ENCODE data around the gene CHRNB4.
"Not testable (repeated sequence)": the region's sequence is repeated elsewhere in the genome, so short reads cannot be mapped to it uniquely, and the experiment has no call there.

CHRNB4 gene

DNA sequence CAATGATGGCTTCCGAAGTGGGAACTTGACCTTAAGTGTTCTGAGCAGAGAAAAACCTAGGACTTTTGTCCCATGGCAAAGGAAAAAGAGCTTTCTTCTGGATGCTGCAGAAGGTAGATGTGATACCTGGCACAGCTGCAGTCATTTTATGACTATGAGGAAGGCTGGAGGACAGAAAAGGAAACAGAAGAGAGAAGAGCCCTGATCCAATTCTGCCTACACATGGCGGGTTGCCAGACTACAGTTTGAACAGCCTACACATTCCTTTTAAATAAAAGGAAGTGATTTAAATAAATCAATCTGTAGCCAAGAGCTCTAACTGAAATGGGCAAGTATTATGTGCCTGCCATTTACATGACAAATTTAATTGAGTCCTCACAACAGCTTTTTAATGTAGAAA is 43.6 kb upstream of the CHRNB4 start:
- no peak overlapping the region for H3K4ac ChIP-seq (ENCODE audit: low read depth, low read length)
- H3K4me2 ChIP-seq (ENCODE audit: low read length), result no peak overlapping the region
- no peak overlapping the region for H2BK12ac ChIP-seq (ENCODE audit: low read length)
- H4K8ac ChIP-seq (ENCODE audit: low read depth, low read length), result no peak overlapping the region
- no peak overlapping the region for H4K91ac ChIP-seq (ENCODE audit: low read depth, low read length)
- H3K9me3 ChIP-seq (ENCODE audit: insufficient read depth, low read depth, low read length), result no peaks in the 10 kb centered on the region
- no peak overlapping the region for H2AK5ac ChIP-seq (ENCODE audit: low read length)
- DNase-seq, result no peak
- no peak overlapping the region for H3K18ac ChIP-seq (ENCODE audit: low read length)
- no peak overlapping the region for H3K23ac ChIP-seq (ENCODE audit: low read length)
- H3K27ac ChIP-seq (ENCODE audit: low read depth, low read length), result no peak overlapping the region
- H2BK5ac ChIP-seq (ENCODE audit: low read depth, low read length, poor library complexity), result no peak overlapping the region
- no peaks in the 10 kb centered on the region for H3K79me1 ChIP-seq (ENCODE audit: low read length)
- H3K79me2 ChIP-seq (ENCODE audit: control insufficient read depth, insufficient read depth, low read length, poor library complexity), result no peaks in the 10 kb centered on the region
- H2AFZ ChIP-seq (ENCODE audit: insufficient read depth, low read length, poor library complexity), result no peak overlapping the region
- no peaks in the 10 kb centered on the region for H3K27me3 ChIP-seq (ENCODE audit: insufficient read depth, low read length)
- no peak overlapping the region for H3K9ac ChIP-seq (ENCODE audit: low read length)
- no peak overlapping the region for H4K12ac ChIP-seq (ENCODE audit: low read depth, low read length)
- H3K4me1 ChIP-seq (ENCODE audit: control insufficient read depth in 1 of 2, insufficient read depth in 2 of 2, low read length in 2 of 2), result no peaks in the 10 kb centered on the region
- no CpG with 5 or more reads among the region's 2 CpGs for WGBS (ENCODE audit: extremely low coverage, insufficient coverage, insufficient read length)
- no peak overlapping the region for H3K4me3 ChIP-seq (ENCODE audit: low read depth, low read length)
- no peak overlapping the region for H2BK120ac ChIP-seq (ENCODE audit: insufficient read depth, low read length, poor library complexity)
- H3K14ac ChIP-seq (ENCODE audit: low read length), result no peak overlapping the region
- no peaks in the 10 kb centered on the region for H3K36me3 ChIP-seq (ENCODE audit: control insufficient read depth in 1 of 2, insufficient read depth in 2 of 2, low read length in 2 of 2)

- H4K12ac ChIP-seq (ENCODE audit: low read depth, low read length); H2AK5ac ChIP-seq (ENCODE audit: low read length); H3K18ac ChIP-seq (ENCODE audit: low read length); H2BK120ac ChIP-seq (ENCODE audit: insufficient read depth, low read length, poor library complexity); H3K79me2 ChIP-seq (ENCODE audit: control insufficient read depth, insufficient read depth, low read length, poor library complexity); H2AFZ ChIP-seq (ENCODE audit: insufficient read depth, low read length, poor library complexity); H3K4me2 ChIP-seq (ENCODE audit: low read length); H3K9me3 ChIP-seq (ENCODE audit: insufficient read depth, low read depth, low read length); DNase-seq; H3K27ac ChIP-seq (ENCODE audit: low read depth, low read length); H3K27me3 ChIP-seq (ENCODE audit: insufficient read depth, low read length); H3K36me3 ChIP-seq (ENCODE audit: control insufficient read depth in 1 of 2, insufficient read depth in 2 of 2, low read length in 2 of 2); H2BK5ac ChIP-seq (ENCODE audit: low read depth, low read length, poor library complexity); H2BK12ac ChIP-seq (ENCODE audit: low read length); H3K4ac ChIP-seq (ENCODE audit: low read depth, low read length); H3K9ac ChIP-seq (ENCODE audit: low read length); H4K8ac ChIP-seq (ENCODE audit: low read depth, low read length); H4K91ac ChIP-seq (ENCODE audit: low read depth, low read length); H3K4me3 ChIP-seq (ENCODE audit: low read depth, low read length); H3K79me1 ChIP-seq (ENCODE audit: low read length); H3K4me1 ChIP-seq (ENCODE audit: control insufficient read depth in 1 of 2, insufficient read depth in 2 of 2, low read length in 2 of 2); H3K23ac ChIP-seq (ENCODE audit: low read length); H3K14ac ChIP-seq (ENCODE audit: low read length): not testable (repeated sequence)
- WGBS (ENCODE audit: extremely low coverage, insufficient coverage, insufficient read length), result no CpG with 5 or more reads among the region's 8 CpGs
These were observed 42.6 kb upstream of the CHRNB4 start for GRCh38 chr15:78683599-78683998.

- Histone ChIP-seq H2BK5ac (ENCODE audit: low read depth, low read length, poor library complexity) (no peak overlapping the region), H3K27me3 (ENCODE audit: insufficient read depth, low read length) (no peaks in the 10 kb centered on the region), H3K9me3 (ENCODE audit: insufficient read depth, low read depth, low read length) (no peaks in the 10 kb centered on the region), H3K4ac (ENCODE audit: low read depth, low read length) (no peak overlapping the region), H2AK5ac (ENCODE audit: low read length) (no peak overlapping the region), H2BK120ac (ENCODE audit: insufficient read depth, low read length, poor library complexity) (no peak overlapping the region), H3K79me2 (ENCODE audit: control insufficient read depth, insufficient read depth, low read length, poor library complexity) (no peaks in the 10 kb centered on the region), H3K23ac (ENCODE audit: low read length) (no peak overlapping the region), H3K27ac (ENCODE audit: low read depth, low read length) (no peak overlapping the region), H4K91ac (ENCODE audit: low read depth, low read length) (no peak overlapping the region), H3K4me3 (ENCODE audit: low read depth, low read length) (peak overlapping the region; percentile 34), H4K8ac (ENCODE audit: low read depth, low read length) (no peak overlapping the region), H3K4me2 (ENCODE audit: low read length) (no peak overlapping the region), H4K12ac (ENCODE audit: low read depth, low read length) (peak overlapping the region; percentile 12), H3K36me3 (ENCODE audit: control insufficient read depth in 1 of 2, insufficient read depth in 2 of 2, low read length in 2 of 2) (no peaks in the 10 kb centered on the region), H3K79me1 (ENCODE audit: low read length) (no peaks in the 10 kb centered on the region), H2AFZ (ENCODE audit: insufficient read depth, low read length, poor library complexity) (no peak overlapping the region), H2BK12ac (ENCODE audit: low read length) (no peak overlapping the region), H3K14ac (ENCODE audit: low read length) (no peak overlapping the region), H3K4me1 (ENCODE audit: control insufficient read depth in 1 of 2, insufficient read depth in 2 of 2, low read length in 2 of 2) (no peaks in the 10 kb centered on the region), H3K18ac (ENCODE audit: low read length) (no peak overlapping the region), H3K9ac (ENCODE audit: low read length) (no peak overlapping the region)
- no peak for DNase-seq
- no CpG with 5 or more reads among the region's 12 CpGs for WGBS (ENCODE audit: extremely low coverage, insufficient coverage, insufficient read length)
These were observed 41.8 kb upstream of the CHRNB4 start for GRCh38 chr15:78682693-78683410.

DNA sequence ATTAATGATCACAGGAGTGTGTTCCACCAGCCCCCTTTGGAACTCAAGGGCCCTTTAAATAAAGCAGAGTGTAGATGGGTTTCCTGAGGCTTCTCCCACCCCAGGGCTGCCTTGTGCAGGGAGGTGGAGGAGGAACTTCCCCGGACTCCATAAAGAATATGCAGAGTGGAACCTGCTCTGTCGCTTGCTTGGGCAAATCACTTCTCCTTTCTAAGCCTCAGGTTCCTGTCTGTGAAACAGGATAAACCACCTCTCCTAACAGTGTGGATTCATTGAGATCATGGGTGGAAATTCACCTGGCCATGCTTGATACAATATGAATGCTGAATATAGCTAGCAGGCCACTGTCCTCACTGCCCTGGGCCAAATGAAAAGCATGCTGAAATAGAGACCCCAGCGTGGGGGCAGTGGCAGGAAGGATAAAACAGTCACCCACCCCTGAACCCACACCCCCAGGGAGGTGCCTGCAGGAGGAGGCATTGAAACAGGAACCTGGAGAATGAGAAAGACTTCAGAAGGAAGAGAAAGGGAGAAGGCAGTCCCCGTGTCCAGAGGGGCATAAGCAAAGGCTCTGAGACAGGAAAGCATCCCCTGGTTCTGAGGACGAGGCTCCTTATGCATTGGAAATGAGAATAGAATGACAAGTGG is 41.1 kb upstream of the CHRNB4 start:
- H3K4ac ChIP-seq (ENCODE audit: low read depth, low read length), result no peak overlapping the region
- no CpG with 5 or more reads among the region's 5 CpGs for WGBS (ENCODE audit: extremely low coverage, insufficient coverage, insufficient read length)

More for the DNA sequence above, 41.1 kb upstream of the CHRNB4 start:
- H4K12ac ChIP-seq (ENCODE audit: low read depth, low read length), result no peak overlapping the region
- H2BK12ac ChIP-seq (ENCODE audit: low read length), result no peak overlapping the region
- H3K27ac ChIP-seq (ENCODE audit: low read depth, low read length), result no peak overlapping the region
- H3K79me1 ChIP-seq (ENCODE audit: low read length), result no peaks in the 10 kb centered on the region
- no peak overlapping the region for H4K8ac ChIP-seq (ENCODE audit: low read depth, low read length)
- no peak overlapping the region for H3K23ac ChIP-seq (ENCODE audit: low read length)
- H3K36me3 ChIP-seq (ENCODE audit: control insufficient read depth in 1 of 2, insufficient read depth in 2 of 2, low read length in 2 of 2), result no peaks in the 10 kb centered on the region
- no peak overlapping the region for H2BK5ac ChIP-seq (ENCODE audit: low read depth, low read length, poor library complexity)
- no peak overlapping the region for H2AFZ ChIP-seq (ENCODE audit: insufficient read depth, low read length, poor library complexity)
- no peak overlapping the region for H3K18ac ChIP-seq (ENCODE audit: low read length)
- no peak overlapping the region for H2AK5ac ChIP-seq (ENCODE audit: low read length)
- H3K14ac ChIP-seq (ENCODE audit: low read length), result no peak overlapping the region
- no peaks in the 10 kb centered on the region for H3K79me2 ChIP-seq (ENCODE audit: control insufficient read depth, insufficient read depth, low read length, poor library complexity)
- H3K9me3 ChIP-seq (ENCODE audit: insufficient read depth, low read depth, low read length), result no peaks in the 10 kb centered on the region
- H3K27me3 ChIP-seq (ENCODE audit: insufficient read depth, low read length), result no peaks in the 10 kb centered on the region
- DNase-seq, result no peak
- no peak overlapping the region for H4K91ac ChIP-seq (ENCODE audit: low read depth, low read length)
- no peak overlapping the region for H3K4me2 ChIP-seq (ENCODE audit: low read length)
- H3K4me1 ChIP-seq (ENCODE audit: control insufficient read depth in 1 of 2, insufficient read depth in 2 of 2, low read length in 2 of 2), result no peaks in the 10 kb centered on the region
- H2BK120ac ChIP-seq (ENCODE audit: insufficient read depth, low read length, poor library complexity), result no peak overlapping the region
- H3K4me3 ChIP-seq (ENCODE audit: low read depth, low read length), result no peak overlapping the region
- no peak overlapping the region for H3K9ac ChIP-seq (ENCODE audit: low read length)

Measured in trophoblast cell (in vitro differentiated cells and primary cell).